ENCODE results near the gene AP1M1.

Gene AP1M1

GRCh38 chr19:16233836-16234551 lies 36.3 kb downstream of the AP1M1 start:
- DNase-seq = no peak

GRCh38 chr19:16234552-16235445 lies 37.1 kb downstream of the AP1M1 start:
- no peak for DNase-seq

- no peak for DNase-seq
These were observed 38.3 kb downstream of the AP1M1 start for GRCh38 chr19:16235811-16236652.

- no peak for DNase-seq
These were observed 46.4 kb downstream of the AP1M1 start for GRCh38 chr19:16244091-16244490.

- DNase-seq = peak; percentile 48
These were observed 49.9 kb downstream of the AP1M1 start for GRCh38 chr19:16247353-16248182.

- DNase-seq = no peak
These were observed 50.8 kb downstream of the AP1M1 start for GRCh38 chr19:16248380-16249023.

GRCh38 chr19:16249826-16250404 lies 52.2 kb downstream of the AP1M1 start:
- DNase-seq = no peak

GRCh38 chr19:16252459-16253205 lies 54.9 kb downstream of the AP1M1 start:
- no peak for DNase-seq

GRCh38 chr19:16254851-16255408 lies 57.2 kb downstream of the AP1M1 start:
- no peak for DNase-seq

GRCh38 chr19:16257509-16258002 lies 59.8 kb downstream of the AP1M1 start:
- no peak for DNase-seq

GRCh38 chr19:16258440-16258903 lies 60.8 kb downstream of the AP1M1 start:
- no peak for DNase-seq

GRCh38 chr19:16259385-16260159 lies 61.9 kb downstream of the AP1M1 start:
- no peak for DNase-seq

- DNase-seq = no peak
These were observed 62.6 kb downstream of the AP1M1 start for GRCh38 chr19:16260160-16260811.

GRCh38 chr19:16260812-16261161 lies 63.1 kb downstream of the AP1M1 start:
- DNase-seq = no peak

GRCh38 chr19:16261584-16262368 lies 64.1 kb downstream of the AP1M1 start:
- DNase-seq = no peak

- peak; percentile 4 for DNase-seq
These were observed 64.9 kb downstream of the AP1M1 start for GRCh38 chr19:16262618-16263017.

GRCh38 chr19:16263141-16263761 lies 65.5 kb downstream of the AP1M1 start:
- no peak for DNase-seq

Data from kidney glomerular epithelial cell (primary cell).